ENCODE data around the gene NETO1. TPM values are rescaled to one million over a fixed set of nuclear protein-coding genes. Genes with fewer than 3 reads are reported as not detected.

Gene NETO1
- total RNA-seq, 1 experiment from 2014 or later: 5.9 TPM

GRCh38 chr18:72738136-72738535, 129.7 kb downstream of the NETO1 start:
- Histone ChIP-seq H3K4ac (ENCODE audit: low read depth, low read length) (no peak overlapping the region), H2BK15ac (ENCODE audit: low read depth, low read length) (no peak overlapping the region), H4K91ac (ENCODE audit: insufficient read length, low read depth, low read length) (no peak overlapping the region), H3K14ac (ENCODE audit: insufficient read depth, low read length) (no peak overlapping the region), H4K8ac (replicated peaks; ENCODE audit: insufficient read length, low read depth, low read length) (no peak overlapping the region), H3K56ac (ENCODE audit: insufficient read length, low read depth, low read length) (no peak overlapping the region), H3K79me1 (ENCODE audit: insufficient read depth, low read depth, low read length, poor library complexity, severe bottlenecking) (no peaks in the 10 kb centered on the region), H3K18ac (ENCODE audit: insufficient read length, low read depth, low read length) (no peak overlapping the region), H4K20me1 (ENCODE audit: control insufficient read depth, insufficient read depth, insufficient read length) (no peaks in the 10 kb centered on the region), H3K23me2 (ENCODE audit: insufficient read length, low read depth, low read length, poor library complexity, severe bottlenecking) (no peaks in the 10 kb centered on the region), H3T11ph (ENCODE audit: low read length) (no peak overlapping the region), H3K27me3 (ENCODE audit: insufficient read depth, low read length) (no peaks in the 10 kb centered on the region), H2BK120ac (ENCODE audit: low read depth, low read length, poor library complexity, severe bottlenecking) (no peak overlapping the region), H2BK5ac (ENCODE audit: insufficient read length, low read length) (no peak overlapping the region), H3K9me3 (ENCODE audit: control insufficient read depth, low read depth, low read length) (no peaks in the 10 kb centered on the region), H2BK20ac (ENCODE audit: low read depth, low read length, poor library complexity, severe bottlenecking) (no peak overlapping the region), H2AK5ac (ENCODE audit: insufficient read length, low read length) (no peak overlapping the region), H2BK12ac (ENCODE audit: insufficient read length, low read depth, low read length) (no peak overlapping the region), H2AFZ (ENCODE audit: low read length) (no peak overlapping the region), H4K5ac (ENCODE audit: insufficient read length, low read depth, low read length) (no peak overlapping the region), H3K23ac (ENCODE audit: insufficient read length, low read depth, low read length) (no peak overlapping the region), H3K4me2 (ENCODE audit: insufficient read depth, insufficient read length, low read length) (no peak overlapping the region), H3K27ac (ENCODE audit: insufficient read length, low read depth, low read length) (no peak overlapping the region), H3K79me2 (ENCODE audit: insufficient read depth, low read length) (no peaks in the 10 kb centered on the region), H3K4me1 (ENCODE audit: insufficient read depth, low read length) (no peaks in the 10 kb centered on the region; the same call in 1 of the 2 replicates), H3K9ac (ENCODE audit: extremely low read depth, insufficient read length, low read length) (no peak overlapping the region)
- Mint-ChIP-seq H3K27ac (peak overlapping the region; percentile 68 to 85 (median 82); a peak in 3 of 7 replicates), H3K4me3 (peak overlapping the region in 1 of 2 experiments; percentile 60; a peak in 2 of 5 replicates), H3K36me3 (ENCODE audit: insufficient read depth in 1 of 3, low read depth in 3 of 3) (no peaks in the 10 kb centered on the region), H3K9me3 (no peaks in the 10 kb centered on the region), H3K27me3 (ENCODE audit: low read depth) (no peaks in the 10 kb centered on the region), H3K4me1 (peaks cover 5 to 9% of the 10 kb centered on the region in 2 experiments)
- WGBS (ENCODE audit: extremely low coverage, insufficient read length, low lambda C conversion rate): no CpG with 5 or more reads among the region's 4 CpGs
- TF ChIP-seq, protein P1, sequence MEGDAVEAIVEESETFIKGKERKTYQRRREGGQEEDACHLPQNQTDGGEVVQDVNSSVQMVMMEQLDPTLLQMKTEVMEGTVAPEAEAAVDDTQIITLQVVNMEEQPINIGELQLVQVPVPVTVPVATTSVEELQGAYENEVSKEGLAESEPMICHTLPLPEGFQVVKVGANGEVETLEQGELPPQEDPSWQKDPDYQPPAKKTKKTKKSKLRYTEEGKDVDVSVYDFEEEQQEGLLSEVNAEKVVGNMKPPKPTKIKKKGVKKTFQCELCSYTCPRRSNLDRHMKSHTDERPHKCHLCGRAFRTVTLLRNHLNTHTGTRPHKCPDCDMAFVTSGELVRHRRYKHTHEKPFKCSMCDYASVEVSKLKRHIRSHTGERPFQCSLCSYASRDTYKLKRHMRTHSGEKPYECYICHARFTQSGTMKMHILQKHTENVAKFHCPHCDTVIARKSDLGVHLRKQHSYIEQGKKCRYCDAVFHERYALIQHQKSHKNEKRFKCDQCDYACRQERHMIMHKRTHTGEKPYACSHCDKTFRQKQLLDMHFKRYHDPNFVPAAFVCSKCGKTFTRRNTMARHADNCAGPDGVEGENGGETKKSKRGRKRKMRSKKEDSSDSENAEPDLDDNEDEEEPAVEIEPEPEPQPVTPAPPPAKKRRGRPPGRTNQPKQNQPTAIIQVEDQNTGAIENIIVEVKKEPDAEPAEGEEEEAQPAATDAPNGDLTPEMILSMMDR (conservative IDR thresholded peaks at IDR 0.05): no peak
- DNase-seq: no peak
